GM18520 (cell line): ENCODE measurements around the gene NIPBL.
"Not testable (repeated sequence)": the region's sequence is repeated elsewhere in the genome, so short reads cannot be mapped to it uniquely, and the experiment has no call there.

Experiments
- ATAC-seq: cut with Tn5 transposase; IDR thresholded peaks from one replicate; pipeline ENCODE4 v1.9.1; 2021; ENCODE audit not compliant: unreplicated experiment

Gene NIPBL

GRCh38 chr5:36944607-36945225 is 68.1 kb downstream of the NIPBL start:
- ATAC-seq = no peak

DNA sequence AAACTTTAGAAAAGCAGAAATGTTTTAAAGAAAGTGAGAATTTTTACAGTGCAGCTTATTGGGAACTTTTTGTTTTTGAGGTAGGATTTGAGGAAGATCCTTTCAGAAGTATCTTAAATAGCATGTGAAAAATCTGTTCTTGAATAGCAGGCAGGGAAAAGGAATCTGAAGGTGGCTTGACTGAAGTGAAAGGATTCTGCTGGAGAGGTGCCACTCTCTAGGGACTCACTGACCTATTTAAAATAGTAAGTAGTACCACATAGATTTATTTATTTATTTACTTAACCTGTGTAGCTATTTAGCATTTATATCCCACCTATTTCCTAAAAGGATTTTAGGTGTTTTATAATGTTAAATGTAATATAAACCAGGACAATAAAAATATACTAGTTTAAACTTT is 69.1 kb downstream of the NIPBL start:
- ATAC-seq = no peak

GRCh38 chr5:36946101-36946500 is 69.5 kb downstream of the NIPBL start:
- no peak for ATAC-seq

DNA sequence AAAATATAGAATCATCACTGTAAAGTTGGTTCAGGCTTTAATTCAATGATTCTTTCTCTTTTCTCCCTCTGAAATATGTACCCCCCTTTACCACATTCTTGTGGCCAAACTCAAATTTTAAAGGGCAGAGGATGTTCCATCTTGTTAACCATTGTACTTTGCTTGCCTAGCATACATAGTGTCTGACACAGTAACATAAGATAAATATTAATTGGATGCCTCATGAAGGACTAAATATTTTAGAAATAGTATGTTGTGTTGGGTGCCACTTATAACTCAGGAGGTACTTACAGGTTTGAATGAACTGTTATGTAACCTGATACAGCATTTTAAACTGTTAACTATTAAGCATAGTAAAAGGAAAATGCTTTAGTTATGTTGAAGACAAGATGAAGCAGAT is 71.5 kb downstream of the NIPBL start:
- ATAC-seq = no peak

DNA sequence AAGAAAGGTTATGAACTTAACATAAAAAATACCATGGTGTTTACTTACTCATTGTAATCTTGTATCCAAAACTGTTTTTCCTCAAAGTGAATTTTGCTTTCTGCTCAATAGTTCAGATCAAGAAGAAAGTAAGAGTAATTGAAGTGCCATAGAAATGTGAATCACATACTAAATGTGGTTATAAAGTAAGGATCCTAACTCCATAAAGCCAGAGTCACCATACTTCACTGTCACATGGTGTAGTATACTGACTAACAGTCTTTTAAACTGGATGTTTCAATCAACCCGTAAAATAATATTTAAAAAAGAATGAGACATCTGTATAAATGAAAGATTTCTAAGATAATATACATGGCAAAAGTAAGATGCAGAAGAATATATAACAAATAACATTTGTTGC is 72.1 kb downstream of the NIPBL start:
- no peak for ATAC-seq

DNA sequence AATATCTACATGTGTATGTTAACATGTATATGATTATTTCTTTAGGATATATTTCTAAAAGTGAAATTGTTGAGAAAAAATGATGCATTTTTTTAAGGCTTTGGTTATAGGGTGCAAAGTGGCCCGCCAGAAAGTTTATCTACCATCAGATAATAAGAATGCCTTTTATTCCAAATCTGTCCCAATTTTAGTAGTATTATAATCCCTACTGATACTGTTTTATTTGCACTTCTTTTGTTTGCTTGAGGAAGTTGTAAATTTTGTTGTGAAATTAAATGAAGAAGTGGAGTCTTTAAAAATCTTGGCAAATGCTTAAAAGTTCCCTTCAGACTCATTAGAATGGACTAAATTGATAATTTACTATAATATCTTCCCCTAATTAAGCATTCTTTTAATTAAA is 73.0 kb downstream of the NIPBL start:
- ATAC-seq = no peak

DNA sequence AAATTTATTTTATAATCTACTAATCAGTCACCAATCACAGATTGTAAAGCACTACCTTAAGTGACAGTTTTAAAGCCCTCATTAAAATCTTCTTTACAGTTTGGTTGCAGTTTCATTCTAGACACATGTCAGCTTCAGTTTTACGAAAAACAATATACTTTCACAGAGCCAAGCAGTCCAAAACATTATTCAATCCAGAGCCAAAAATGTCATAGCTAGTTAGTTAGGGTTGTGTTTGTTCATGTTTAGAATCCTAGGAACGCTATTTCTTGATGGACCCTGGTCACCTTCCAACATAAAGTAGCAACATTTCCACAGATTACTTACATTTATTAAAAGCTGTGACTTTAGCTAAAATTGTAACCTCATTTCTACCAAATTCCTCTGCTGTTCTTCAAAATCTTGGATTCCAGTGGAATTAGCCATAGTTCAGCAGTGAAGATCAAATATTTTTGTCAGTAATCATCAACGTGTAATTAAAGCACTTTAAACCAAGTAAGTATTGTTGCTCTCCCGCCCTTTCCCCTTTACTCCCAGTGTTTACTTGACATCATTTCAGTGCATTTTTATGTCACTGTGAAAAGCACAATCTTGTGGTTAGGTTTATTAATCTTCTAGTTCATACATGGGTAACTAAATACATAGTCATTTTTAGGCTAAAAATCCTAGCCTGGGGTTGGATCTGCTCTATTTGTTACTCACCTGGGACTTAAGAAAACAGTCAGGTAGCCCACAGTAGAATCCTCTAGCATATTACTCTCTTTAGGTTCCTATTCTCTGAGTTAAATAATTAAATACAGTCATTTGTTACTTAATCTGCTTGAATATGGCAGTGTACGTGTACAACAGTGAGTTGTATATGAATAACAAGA is 74.3 kb downstream of the NIPBL start:
- no peak for ATAC-seq

DNA sequence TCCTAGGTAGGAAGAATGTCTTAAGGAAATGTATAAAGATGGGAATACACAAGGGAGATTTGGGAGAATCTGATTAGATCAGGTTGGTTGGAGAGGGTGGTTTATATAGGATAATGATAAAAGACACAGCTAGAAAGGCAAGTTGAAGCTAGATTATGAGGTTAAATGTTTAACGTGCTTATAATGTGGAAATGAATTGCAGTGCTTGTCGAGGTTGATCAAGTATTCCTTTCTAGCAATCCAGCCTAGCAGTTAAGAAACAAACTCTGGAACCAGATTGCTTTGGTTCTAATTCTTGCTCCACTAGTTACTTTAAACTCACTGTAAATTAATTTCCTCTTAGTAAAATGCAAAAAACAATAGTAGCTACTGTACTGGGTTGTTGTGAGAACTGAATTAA is 76.5 kb downstream of the NIPBL start:
- ATAC-seq = no peak

DNA sequence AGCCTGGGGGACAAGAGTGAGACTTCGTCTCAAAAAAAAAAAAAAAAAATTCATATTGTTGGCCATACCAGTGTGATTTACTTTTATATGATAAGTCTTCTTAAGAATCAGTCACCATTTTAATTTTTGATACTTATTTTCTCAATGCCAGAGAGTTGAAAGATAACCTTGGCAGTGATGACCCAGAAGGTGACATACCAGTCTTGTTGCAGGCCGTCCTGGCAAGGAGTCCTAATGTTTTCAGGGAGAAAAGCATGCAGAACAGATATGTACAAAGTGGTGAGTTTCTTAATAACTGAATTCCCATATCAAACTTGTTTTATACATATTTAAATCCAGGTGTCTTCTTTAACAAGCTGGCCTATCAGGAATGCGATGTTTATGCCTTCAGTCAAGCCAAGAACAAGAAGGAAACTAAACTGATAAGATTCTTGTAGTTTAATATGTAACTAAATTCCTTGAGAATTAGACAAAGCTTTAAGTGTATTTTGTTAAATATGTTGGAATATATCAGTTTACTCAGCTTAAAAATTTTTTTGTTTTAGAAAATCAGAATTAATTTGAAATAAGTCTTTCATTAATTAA is 81.5 kb downstream of the NIPBL start:
- ATAC-seq = no peak

- no peak for ATAC-seq
Measured at GRCh38 chr5:36958612-36959011, 82.0 kb downstream of the NIPBL start.

DNA sequence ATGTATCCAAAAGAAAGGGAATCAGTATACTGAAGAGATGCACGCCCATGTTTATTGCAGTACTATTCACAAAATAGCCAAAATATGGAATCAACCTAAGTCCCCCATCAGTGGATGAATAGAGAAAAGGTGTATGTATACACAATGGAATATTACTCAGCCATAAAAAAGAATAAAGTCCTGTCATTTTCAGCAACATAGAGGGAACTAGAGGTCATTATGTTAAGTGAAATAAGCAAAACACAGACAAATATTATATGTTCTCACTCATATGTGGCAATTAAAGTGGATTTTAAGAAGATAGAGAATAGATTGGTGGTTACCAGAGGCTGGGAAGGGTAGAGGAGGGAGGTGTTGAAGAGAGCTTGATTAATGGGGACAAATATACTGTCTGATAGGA is 88.6 kb downstream of the NIPBL start:
- no peak for ATAC-seq

DNA sequence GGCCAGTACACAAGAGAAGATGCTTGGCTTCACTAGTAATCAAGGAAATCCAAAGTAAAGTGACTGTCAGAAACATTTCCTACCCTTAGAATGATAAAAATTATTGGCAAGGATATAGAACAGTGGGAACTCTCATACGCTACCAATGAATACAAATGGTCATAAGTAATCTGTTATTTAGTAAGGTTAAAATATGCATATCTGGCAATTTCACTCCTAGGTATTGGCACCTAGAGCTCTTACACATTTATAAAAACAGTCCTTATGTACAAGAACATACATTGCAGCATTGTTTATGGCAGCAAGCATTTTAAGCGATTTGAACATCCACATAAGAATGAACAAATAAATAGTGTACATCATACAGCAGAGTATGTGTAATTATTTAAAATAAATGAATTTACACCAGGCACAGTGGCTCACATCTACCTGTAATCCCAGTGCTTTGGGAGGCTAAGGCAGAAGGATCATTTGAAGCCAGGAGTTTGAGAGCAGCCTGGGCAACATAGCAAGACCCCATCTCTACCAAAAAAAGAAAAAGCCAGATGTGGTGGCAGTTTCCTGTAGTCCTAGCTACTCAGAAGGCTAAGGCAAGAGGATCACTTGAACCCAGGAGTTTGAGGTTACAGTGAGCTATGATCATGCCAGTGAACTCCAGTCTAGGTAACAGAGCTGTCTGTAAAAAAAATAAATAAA is 93.3 kb downstream of the NIPBL start:
- no peak for ATAC-seq

GRCh38 chr5:36978196-36978595 is 101.6 kb downstream of the NIPBL start:
- ATAC-seq = no peak

- ATAC-seq = no peak
Measured at GRCh38 chr5:36982146-36982545, 105.6 kb downstream of the NIPBL start.

- ATAC-seq = no peak
Measured at GRCh38 chr5:36985387-36985786, 108.8 kb downstream of the NIPBL start.

DNA sequence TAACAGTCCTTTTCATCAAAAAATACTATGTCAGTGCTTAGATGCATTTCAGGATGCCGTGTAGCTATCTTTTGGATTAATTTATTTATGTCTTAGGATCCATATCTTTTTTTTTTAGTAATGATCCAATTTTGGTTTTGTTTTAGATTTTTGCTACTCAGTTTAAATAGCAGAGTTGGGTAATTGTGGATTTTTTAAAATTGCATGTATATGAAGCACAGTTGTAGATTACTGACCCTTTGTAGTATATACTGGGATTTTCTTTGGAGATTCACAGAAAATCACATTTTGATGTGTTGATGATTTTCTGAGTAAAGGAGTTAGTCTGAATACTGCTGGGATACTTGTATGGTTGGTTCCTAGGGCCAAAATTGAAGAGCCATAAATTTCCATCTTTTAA is 111.8 kb downstream of the NIPBL start:
- no peak for ATAC-seq

- no peak for ATAC-seq
Measured at GRCh38 chr5:36998578-36998977, 122.0 kb downstream of the NIPBL start.

DNA sequence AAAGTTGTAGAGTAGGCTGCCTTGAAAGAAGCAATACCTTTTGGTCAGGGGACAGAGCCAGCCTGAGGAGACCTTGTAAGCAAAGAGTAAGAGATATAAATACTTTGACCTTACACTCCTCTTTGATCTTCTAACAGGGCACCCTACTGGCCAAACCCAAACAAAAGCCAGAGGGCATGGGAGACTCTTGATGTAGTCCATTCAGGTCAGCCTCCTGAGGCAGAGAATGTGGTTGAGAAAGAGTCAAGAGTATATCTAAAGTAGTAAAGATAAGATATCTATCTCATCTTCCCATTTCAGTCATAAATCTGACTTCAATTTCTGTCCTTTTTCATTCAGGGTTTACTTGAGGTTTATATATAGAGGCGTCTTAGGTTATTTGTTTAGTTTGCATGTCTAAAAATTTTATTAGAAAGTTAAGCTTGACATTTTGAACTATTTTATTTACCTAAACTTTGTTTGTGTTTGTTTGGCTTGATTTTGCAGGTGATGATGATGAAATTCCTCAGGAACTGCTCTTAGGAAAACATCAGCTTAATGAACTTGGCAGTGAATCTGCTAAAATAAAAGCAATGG is 125.7 kb downstream of the NIPBL start:
- no peak for ATAC-seq

DNA sequence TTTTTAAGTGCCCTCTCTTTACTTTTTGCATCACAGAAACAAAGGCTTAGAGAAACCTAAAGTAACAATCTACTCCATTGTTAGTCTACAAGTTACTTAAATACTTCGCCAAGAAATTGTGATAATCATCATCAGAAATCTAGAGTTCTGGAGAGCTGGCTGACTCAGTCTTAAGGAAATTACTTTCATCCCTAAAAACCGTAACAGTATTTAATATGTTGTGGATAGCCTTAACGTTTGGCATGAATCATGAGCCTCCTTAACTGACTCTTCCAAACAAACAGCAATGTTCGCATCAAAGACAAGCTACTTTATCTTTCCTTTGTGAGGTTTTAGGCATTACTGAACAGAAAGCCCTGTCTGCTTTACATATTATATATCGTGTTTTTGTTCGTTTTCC is 128.7 kb downstream of the NIPBL start:
- ATAC-seq = no peak

GRCh38 chr5:37005946-37006540 is 129.5 kb downstream of the NIPBL start:
- no peak for ATAC-seq

DNA sequence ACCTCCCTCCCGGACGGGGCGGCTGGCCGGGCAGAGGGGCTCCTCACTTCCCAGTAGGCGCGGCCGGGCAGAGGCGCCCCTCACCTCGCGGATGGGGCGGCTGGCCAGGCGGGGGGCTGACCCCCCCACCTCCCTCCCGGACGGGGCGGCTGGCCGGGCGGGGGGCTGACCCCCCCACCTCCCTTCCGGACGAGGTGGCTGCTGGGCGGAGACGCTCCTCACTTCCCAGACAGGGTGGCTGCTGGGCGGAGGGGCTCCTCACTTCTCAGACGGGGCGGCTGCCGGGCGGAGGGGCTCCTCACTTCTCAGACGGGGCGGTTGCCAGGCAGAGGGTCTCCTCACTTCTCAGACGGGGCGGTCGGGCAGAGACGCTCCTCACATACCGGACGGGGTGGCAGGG is 136.6 kb downstream of the NIPBL start:
- not testable (repeated sequence) for ATAC-seq
